Measurements from ENCODE around the gene CLDN6.

The CLDN6 gene

DNA sequence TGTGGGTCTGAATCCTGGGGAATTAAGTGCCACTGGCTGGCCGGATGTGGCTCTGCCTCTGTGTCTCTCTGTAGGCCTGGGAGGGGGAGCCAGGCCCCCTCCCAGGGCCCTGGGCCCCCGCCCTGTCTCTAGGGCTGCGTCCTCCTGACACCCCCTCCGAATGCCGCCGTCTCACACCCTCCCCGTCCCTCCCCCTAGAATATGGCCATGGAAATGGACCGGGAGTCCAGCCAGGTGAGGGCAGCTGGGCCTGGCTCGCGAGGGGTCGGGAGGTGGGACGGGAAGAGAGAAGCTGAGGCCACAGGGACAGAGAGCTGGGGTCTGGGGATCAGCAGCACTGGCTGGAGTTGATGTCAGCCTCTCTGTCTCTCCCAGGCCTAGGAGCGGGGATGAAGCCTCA lies 21.7 kb downstream of the CLDN6 start:
- H4K20me1 ChIP-seq (ENCODE audit: insufficient read depth, low read length) = no peaks in the 10 kb centered on the region
- peaks cover 7% of the 10 kb centered on the region for H3K27me3 ChIP-seq (ENCODE audit: insufficient read depth, low read length)
- no peaks in the 10 kb centered on the region for H3K9me3 ChIP-seq (ENCODE audit: low read length)
- H3K79me2 ChIP-seq (ENCODE audit: insufficient read depth, low read length) = no peaks in the 10 kb centered on the region
- no peaks in the 10 kb centered on the region for H3K4me1 ChIP-seq (ENCODE audit: insufficient read depth, low read length, severe bottlenecking)
- H3K36me3 ChIP-seq (ENCODE audit: insufficient read depth, low read length) = no peaks in the 10 kb centered on the region
- no peak overlapping the region for H3K27ac ChIP-seq (ENCODE audit: low read depth, low read length, poor library complexity, severe bottlenecking)
- TF ChIP-seq CTCF (IDR thresholded peaks at IDR 0.05; ENCODE audit: low read length) = no peak
- no peak for TF ChIP-seq EZH2 (IDR thresholded peaks at IDR 0.05; ENCODE audit: borderline replicate concordance, low read length)
- H3K4me2 ChIP-seq (ENCODE audit: low read length) = no peak overlapping the region
- no peaks in the 10 kb centered on the region for H3K9me2 ChIP-seq (ENCODE audit: low read depth, low read length)
- H3K9ac ChIP-seq (ENCODE audit: low read length) = no peak overlapping the region
- H3K4me3 ChIP-seq (ENCODE audit: low read depth, low read length, poor library complexity, severe bottlenecking) = no peak overlapping the region
- no peaks in the 10 kb centered on the region for H3F3A ChIP-seq (ENCODE audit: insufficient read depth, low read length)
- no peak overlapping the region for H2AFZ ChIP-seq (ENCODE audit: low read length)

GRCh38 chr16:2992383-2993081 lies 25.5 kb downstream of the CLDN6 start:
- Histone ChIP-seq H3K4me3 (ENCODE audit: low read depth, low read length, poor library complexity, severe bottlenecking) (no peak overlapping the region), H4K20me1 (ENCODE audit: insufficient read depth, low read length) (no peaks in the 10 kb centered on the region), H2AFZ (ENCODE audit: low read length) (no peak overlapping the region), H3K9me3 (ENCODE audit: low read length) (no peaks in the 10 kb centered on the region), H3K9ac (ENCODE audit: low read length) (no peak overlapping the region), H3F3A (ENCODE audit: insufficient read depth, low read length) (no peaks in the 10 kb centered on the region), H3K4me1 (ENCODE audit: insufficient read depth, low read length, severe bottlenecking) (no peaks in the 10 kb centered on the region), H3K27ac (ENCODE audit: low read depth, low read length, poor library complexity, severe bottlenecking) (no peak overlapping the region), H3K79me2 (ENCODE audit: insufficient read depth, low read length) (no peaks in the 10 kb centered on the region), H3K9me2 (ENCODE audit: low read depth, low read length) (no peaks in the 10 kb centered on the region), H3K4me2 (ENCODE audit: low read length) (no peak overlapping the region), H3K36me3 (ENCODE audit: insufficient read depth, low read length) (no peaks in the 10 kb centered on the region), H3K27me3 (ENCODE audit: insufficient read depth, low read length) (no peaks in the 10 kb centered on the region; the same call in 1 of the 2 replicates)
- no peak for TF ChIP-seq CTCF (IDR thresholded peaks at IDR 0.05; ENCODE audit: low read length)
- TF ChIP-seq EZH2 (IDR thresholded peaks at IDR 0.05; ENCODE audit: borderline replicate concordance, low read length) = no peak

- no peaks in the 10 kb centered on the region for H3F3A ChIP-seq (ENCODE audit: insufficient read depth, low read length)
- peaks cover under 1% of the 10 kb centered on the region; the same call in 1 of the 2 replicates for H3K27me3 ChIP-seq (ENCODE audit: insufficient read depth, low read length)
- H3K9me2 ChIP-seq (ENCODE audit: low read depth, low read length) = no peaks in the 10 kb centered on the region
- H3K9me3 ChIP-seq (ENCODE audit: low read length) = no peaks in the 10 kb centered on the region
- H2AFZ ChIP-seq (ENCODE audit: low read length) = no peak overlapping the region
- no peaks in the 10 kb centered on the region for H3K4me1 ChIP-seq (ENCODE audit: insufficient read depth, low read length, severe bottlenecking)
- H3K79me2 ChIP-seq (ENCODE audit: insufficient read depth, low read length) = no peaks in the 10 kb centered on the region
- H3K4me2 ChIP-seq (ENCODE audit: low read length) = no peak overlapping the region
- no peak overlapping the region for H3K9ac ChIP-seq (ENCODE audit: low read length)
- TF ChIP-seq CTCF (IDR thresholded peaks at IDR 0.05; ENCODE audit: low read length) (no peak), EZH2 (IDR thresholded peaks at IDR 0.05; ENCODE audit: borderline replicate concordance, low read length) (no peak)
- H3K4me3 ChIP-seq (ENCODE audit: low read depth, low read length, poor library complexity, severe bottlenecking) = no peak overlapping the region
- H3K27ac ChIP-seq (ENCODE audit: low read depth, low read length, poor library complexity, severe bottlenecking) = no peak overlapping the region
- no peaks in the 10 kb centered on the region for H3K36me3 ChIP-seq (ENCODE audit: insufficient read depth, low read length)
- no peaks in the 10 kb centered on the region for H4K20me1 ChIP-seq (ENCODE audit: insufficient read depth, low read length)
Observed at GRCh38 chr16:2991566-2992261, 26.3 kb downstream of the CLDN6 start.

Measured in OCI-LY1 (cell line).